HEK293 (cell line): Measurements from ENCODE around the gene RARRES2.

Experiments
- ATF2 ChIP-seq: fragments of 450-650 bp; formaldehyde crosslinking; IDR thresholded peaks from 2 replicates; pipeline ENCODE4 v1.5.1; 2016; ENCODE audit warnings: missing biosample characterization, missing genetic modification characterization, low read depth
- ZNF843 ChIP-seq: fragments of 450-650 bp; formaldehyde crosslinking; IDR thresholded peaks from 2 replicates; pipeline ENCODE4 v1.5.1; 2016; ENCODE audit warnings: missing biosample characterization, missing genetic modification characterization

GRCh38 chr7:150355666-150356059, 14.2 kb upstream of the RARRES2 start:
- no peak for TF ChIP-seq ZNF843 (tag by site-specific recombination)
- TF ChIP-seq ATF2 (tag by site-specific recombination) = no peak
